GM06990 (cell line): ENCODE measurements around the gene ITGAE.
"Not testable (repeated sequence)": the region's sequence is repeated elsewhere in the genome, so short reads cannot be mapped to it uniquely, and the experiment has no call there.

Experiments used
- DNase-seq: peaks from one replicate; pipeline ENCODE4 v3.0.0-alpha.2; 2011; ENCODE audit not compliant: insufficient read length; ENCODE audit errors: extremely low read depth
- H3K27me3 ChIP-seq: replicated peaks from 2 replicates; pipeline ENCODE4 v1.6.0; 2011; ENCODE audit warnings: low read length; ENCODE audit not compliant: control insufficient read depth, insufficient read depth
- H3K36me3 ChIP-seq: 2 replicates; pipeline ENCODE4 v1.5.1; 2011; ENCODE audit warnings: low read length; ENCODE audit not compliant: control insufficient read depth, insufficient read depth
- H3K4me3 ChIP-seq: replicated peaks from 2 replicates; pipeline ENCODE4 v1.5.1; 2011; ENCODE audit warnings: low read depth, mild to moderate bottlenecking, control low read depth, low read length
- CTCF ChIP-seq: IDR thresholded peaks from 2 replicates; pipeline ENCODE4 v1.5.1; 2011; ENCODE audit warnings: low read length, control low read depth, mild to moderate bottlenecking, inconsistent platforms; ENCODE audit not compliant: insufficient read depth, poor library complexity, severe bottlenecking

Gene ITGAE

GRCh38 chr17:3729881-3730280, 71.1 kb downstream of the ITGAE start:
- Histone ChIP-seq H3K4me3 (no peak overlapping the region), H3K36me3 (peaks cover 9% of the 10 kb centered on the region), H3K27me3 (no peaks in the 10 kb centered on the region)
- DNase-seq = no peak
- TF ChIP-seq CTCF = no peak

- DNase-seq, H3K4me3 ChIP-seq, H3K36me3 ChIP-seq, H3K27me3 ChIP-seq: not testable (repeated sequence)
These were observed 72.9 kb downstream of the ITGAE start for GRCh38 chr17:3728099-3728498.

GRCh38 chr17:3727041-3727440, 73.9 kb downstream of the ITGAE start:
- peak; percentile 69 for DNase-seq
- Histone ChIP-seq H3K36me3 (peaks cover 9% of the 10 kb centered on the region), H3K4me3 (no peak overlapping the region), H3K27me3 (no peaks in the 10 kb centered on the region)
- TF ChIP-seq CTCF = no peak

- H3K36me3 ChIP-seq = peaks cover 9% of the 10 kb centered on the region
- no peak for TF ChIP-seq CTCF
- peak overlapping the region; percentile 97 for H3K4me3 ChIP-seq
- H3K27me3 ChIP-seq = no peaks in the 10 kb centered on the region
- DNase-seq = no peak
These were observed 76.5 kb downstream of the ITGAE start for GRCh38 chr17:3724378-3725077.

- peaks cover 9% of the 10 kb centered on the region for H3K36me3 ChIP-seq
These were observed 77.2 kb downstream of the ITGAE start, which contains the start of gene HASPIN for GRCh38 chr17:3723556-3724377. Gene HASPIN (plus strand): TSS chr17:3723903. CDS start chr17:3723936, 33 bp downstream.

More at GRCh38 chr17:3723556-3724377, 77.2 kb downstream of the ITGAE start, which contains the start of gene HASPIN:
- H3K27me3 ChIP-seq = no peaks in the 10 kb centered on the region
- TF ChIP-seq CTCF = peak; percentile 28
- peak within 1 kb of the TSS; percentile 97 for H3K4me3 ChIP-seq
- DNase-seq = peak; percentile 94
